NT2/D1 (cell line): ENCODE data around the gene RHOBTB3.

Source experiments
- SUZ12 ChIP-seq: IDR thresholded peaks from 2 replicates; pipeline ENCODE4 v1.6.1; 2011; ENCODE audit not compliant: insufficient read length, insufficient read depth; ENCODE audit errors: extremely low read depth
- YY1 ChIP-seq: IDR thresholded peaks from 2 replicates; pipeline ENCODE4 v1.6.1; 2011; ENCODE audit not compliant: insufficient read length, insufficient read depth
- ZNF274 ChIP-seq: IDR thresholded peaks from 2 replicates; pipeline ENCODE4 v1.6.1; 2011; ENCODE audit warnings: mild to moderate bottlenecking, low read depth, low read length

GRCh38 chr5:95725937-95726810, 5.0 kb upstream of the RHOBTB3 start:
- TF ChIP-seq ZNF274: no peak
- no peak for TF ChIP-seq YY1
- TF ChIP-seq SUZ12: no peak
